HG03108 (cell line): ENCODE data around the gene ANKRD6.

ENCODE experiments used
- ATAC-seq: cut with Tn5 transposase; IDR thresholded peaks from one replicate; pipeline ENCODE4 v1.9.1; 2021; ENCODE audit warnings: moderate library complexity; ENCODE audit not compliant: unreplicated experiment

The ANKRD6 gene

GRCh38 chr6:89506716-89507617 is 74.0 kb downstream of the ANKRD6 start:
- ATAC-seq: no peak

- ATAC-seq: no peak
Observed at GRCh38 chr6:89508755-89509563, 76.0 kb downstream of the ANKRD6 start.

DNA sequence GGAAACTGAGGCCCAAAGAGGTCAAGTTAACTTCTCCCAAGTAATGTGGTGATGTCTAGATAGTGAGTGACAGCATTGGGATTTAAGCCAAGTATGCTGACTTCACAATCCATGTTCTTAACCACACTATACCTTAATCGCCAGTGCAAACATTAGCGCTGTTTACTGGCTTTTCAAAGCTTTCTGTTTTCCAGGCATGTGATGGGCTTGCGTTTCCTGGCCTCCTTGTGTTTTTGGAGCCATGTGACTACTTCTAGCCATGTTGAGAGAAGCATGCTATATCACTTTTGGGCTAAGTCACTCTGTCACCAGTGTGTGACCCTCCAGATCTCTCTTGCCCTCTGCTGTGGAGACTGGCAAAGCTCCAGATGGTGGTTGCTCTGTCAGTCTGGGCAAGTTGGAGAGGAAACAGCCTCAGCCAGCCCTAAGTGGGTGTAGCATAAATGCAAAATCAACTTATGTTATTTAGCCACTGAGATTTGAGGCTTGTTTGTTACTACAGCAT is 76.9 kb downstream of the ANKRD6 start:
- ATAC-seq: no peak

GRCh38 chr6:89510393-89510792 is 77.4 kb downstream of the ANKRD6 start:
- no peak for ATAC-seq

GRCh38 chr6:89518352-89519055 is 85.6 kb downstream of the ANKRD6 start:
- no peak for ATAC-seq

GRCh38 chr6:89520736-89521135 is 87.8 kb downstream of the ANKRD6 start:
- no peak for ATAC-seq

DNA sequence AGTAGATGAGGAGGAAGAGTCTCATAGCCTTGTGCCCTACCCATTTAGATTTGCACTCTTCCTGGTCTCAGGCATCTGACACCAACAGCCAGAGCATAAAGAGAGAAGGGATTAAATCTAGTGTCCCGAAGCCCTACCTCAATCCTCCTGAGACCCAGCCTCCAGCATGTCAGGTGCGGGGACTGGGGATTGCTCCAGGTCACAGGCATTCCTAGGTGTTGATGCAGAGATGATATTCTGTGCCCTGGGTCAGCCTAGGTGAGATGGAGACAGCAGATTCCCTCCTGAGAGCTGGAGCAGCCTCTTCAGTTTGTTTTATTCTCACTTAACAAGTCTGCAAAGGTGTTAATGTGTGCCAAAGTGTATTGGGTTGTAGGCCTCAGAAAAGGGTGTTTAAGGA is 89.8 kb downstream of the ANKRD6 start:
- ATAC-seq: no peak

DNA sequence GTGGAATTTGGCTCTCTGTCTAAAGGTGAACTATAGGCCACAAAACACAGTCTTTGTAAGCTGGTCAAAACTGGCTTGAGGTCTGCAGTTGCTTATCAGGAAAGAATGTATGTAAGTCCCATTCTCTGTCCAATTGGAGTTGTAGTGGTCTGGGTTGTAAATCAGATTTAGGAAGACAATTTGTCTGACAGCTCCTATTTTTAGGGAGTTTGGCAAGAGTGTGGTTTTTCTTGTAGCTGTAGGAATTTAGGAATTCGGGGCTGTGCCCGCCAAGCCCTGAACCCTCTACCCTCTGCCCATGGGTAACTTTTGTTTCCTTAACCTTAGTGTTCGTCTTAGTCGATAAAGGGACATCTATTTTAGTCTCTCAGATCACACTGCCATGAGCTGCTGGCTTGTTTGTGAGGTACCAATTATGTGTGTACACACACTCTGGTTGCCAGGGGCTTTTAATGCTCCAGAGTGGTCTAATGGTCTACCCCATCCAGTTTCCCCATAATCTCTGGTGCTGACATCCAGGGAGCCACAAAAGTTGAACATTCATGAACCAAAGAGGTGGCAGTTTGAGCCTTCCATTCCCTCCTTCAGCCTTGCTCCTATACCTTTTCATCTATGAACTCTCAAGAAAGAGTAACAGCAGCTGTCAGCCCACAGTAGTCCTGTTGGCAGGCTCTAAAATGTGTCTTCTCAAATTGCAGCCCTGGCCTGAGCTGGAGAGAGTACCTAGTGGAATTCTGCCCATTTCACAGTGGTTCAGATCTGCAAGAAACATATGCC is 93.0 kb downstream of the ANKRD6 start:
- no peak for ATAC-seq

DNA sequence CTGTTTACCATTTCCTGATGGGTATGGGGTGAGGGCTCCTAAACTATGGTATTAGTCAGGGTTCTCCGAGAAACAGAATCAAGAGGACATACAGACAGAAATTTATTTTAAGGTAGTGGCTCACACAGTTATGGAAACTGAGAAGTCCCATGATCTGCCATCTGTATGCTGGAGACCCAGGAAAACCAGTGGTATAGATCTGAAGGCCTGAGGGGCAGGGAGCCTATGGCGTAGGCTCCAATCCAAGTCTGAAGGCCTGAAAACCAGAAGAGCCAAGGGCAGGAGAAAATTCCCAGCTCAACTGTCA is 93.6 kb downstream of the ANKRD6 start:
- ATAC-seq: no peak

GRCh38 chr6:89527634-89528033 is 94.7 kb downstream of the ANKRD6 start:
- ATAC-seq: no peak

GRCh38 chr6:89528866-89529265 is 95.9 kb downstream of the ANKRD6 start:
- ATAC-seq: no peak

- no peak for ATAC-seq
Observed at GRCh38 chr6:89530982-89531381, 98.0 kb downstream of the ANKRD6 start.

DNA sequence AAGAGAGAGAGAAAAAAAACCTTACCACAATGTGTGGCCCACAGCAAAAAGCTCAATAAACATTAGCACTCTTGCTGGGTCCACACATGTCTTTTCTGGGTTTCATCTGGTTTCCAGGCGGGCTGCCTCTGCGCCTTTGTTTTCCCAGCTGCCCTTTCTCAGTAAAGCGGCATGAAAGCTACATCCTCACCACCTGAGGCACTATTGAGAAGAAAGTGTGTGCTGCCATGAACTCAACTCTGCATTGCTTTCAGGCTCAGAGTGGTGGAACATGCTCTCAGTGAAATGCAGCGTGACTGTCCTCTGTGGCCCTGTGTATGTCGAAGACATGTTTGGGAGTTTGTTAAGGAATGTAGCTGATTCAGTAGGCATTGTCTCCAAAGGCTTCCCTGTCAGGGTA is 103.3 kb downstream of the ANKRD6 start:
- no peak for ATAC-seq

DNA sequence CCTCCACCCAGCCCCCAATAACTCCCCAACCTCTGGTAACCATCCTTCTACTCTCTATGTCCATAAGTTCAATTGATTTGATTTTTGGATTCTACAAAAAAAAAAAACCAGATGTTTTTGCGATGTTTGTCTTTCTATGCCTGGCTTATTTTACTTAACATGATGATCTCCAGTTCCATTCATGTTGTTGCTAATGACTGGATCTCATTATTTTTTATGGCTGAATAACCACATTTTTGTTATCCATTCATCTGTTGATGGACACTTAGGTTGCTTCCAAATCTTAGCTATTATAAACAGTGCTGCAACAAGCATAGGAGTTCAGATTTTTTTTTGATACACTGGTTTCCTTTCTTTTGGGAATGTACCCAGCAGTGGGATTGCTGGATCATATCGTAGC is 106.8 kb downstream of the ANKRD6 start:
- no peak for ATAC-seq

GRCh38 chr6:89542081-89542857 is 109.3 kb downstream of the ANKRD6 start:
- peak; percentile 85 for ATAC-seq

- ATAC-seq: no peak
Observed at GRCh38 chr6:89542866-89543265, 109.9 kb downstream of the ANKRD6 start.

- no peak for ATAC-seq
Observed at GRCh38 chr6:89547281-89547680, 114.3 kb downstream of the ANKRD6 start.

DNA sequence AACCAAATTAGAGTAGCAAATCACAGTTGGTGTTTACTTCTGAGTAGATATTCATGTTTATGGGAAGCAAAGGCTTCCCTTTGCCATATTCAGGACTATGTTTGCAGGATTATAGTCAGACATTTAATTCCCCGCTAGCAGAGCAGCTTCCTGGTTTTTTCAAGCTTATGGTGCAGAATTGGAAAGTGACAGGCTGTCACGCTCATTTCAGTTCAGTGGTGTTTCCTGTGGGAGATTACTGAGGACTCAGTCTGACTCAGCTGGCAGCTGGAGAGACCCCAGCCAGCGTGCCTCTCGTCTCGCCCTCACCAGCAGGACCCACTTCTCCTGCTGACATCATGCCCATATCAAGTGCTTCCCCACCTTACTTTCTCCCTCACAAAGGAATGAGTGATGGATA is 120.5 kb downstream of the ANKRD6 start:
- ATAC-seq: no peak

DNA sequence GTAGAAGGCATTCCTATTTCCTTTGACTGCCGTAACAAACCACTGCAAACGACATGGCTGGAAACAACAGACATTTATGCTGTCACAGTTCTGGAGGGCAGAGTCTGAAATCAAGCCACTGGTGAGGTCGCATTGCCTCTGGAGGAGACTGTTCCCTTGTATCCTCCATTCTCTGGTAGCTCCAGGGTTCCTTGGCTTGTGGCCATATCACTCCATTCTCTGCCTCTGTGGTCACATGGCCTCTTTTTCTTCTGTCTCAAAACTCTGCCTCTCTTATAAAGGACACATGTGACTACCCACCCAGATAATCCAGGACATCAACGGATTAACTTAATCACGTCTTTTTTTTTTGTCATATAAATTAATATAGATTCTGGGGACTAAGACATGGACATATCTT is 121.2 kb downstream of the ANKRD6 start:
- no peak for ATAC-seq

DNA sequence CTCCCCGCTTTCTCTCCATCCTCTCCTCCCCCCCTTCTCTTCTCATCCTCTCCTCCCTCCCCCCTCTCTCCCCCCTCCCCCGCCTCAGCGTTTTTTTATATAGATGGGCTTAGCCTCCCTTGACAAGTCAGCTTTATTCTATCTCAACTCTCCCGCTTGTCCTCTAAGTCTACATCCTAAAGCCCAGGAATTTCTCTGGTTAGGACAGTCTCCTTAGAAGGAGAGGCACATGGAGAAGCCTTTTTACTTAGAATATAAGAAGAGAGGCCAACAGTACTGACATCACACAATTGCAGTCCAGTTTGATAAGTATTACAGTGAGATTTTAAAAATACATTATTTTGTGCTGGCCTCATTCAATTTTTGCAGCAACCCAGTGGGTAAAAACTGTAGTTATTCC is 122.1 kb downstream of the ANKRD6 start:
- no peak for ATAC-seq
